Esophagus mucosa (tissue), 1 donor: Measurements from ENCODE around the gene ZNHIT2. TPM values are rescaled to one million over a fixed set of nuclear protein-coding genes. Genes with fewer than 3 reads are reported as not detected.
A peak's percentile ranks its signal among the peaks of the same experiment; 100 is the strongest.
"Not testable (repeated sequence)": the region's sequence is repeated elsewhere in the genome, so short reads cannot be mapped to it uniquely, and the experiment has no call there.

Source experiments
- ATAC-seq: fragments of 200-7000 bp; cut with Tn5 transposase; one replicate; pipeline ENCODE4 v1.9.1; 2020
- total RNA-seq: library from RNA; stranded (reverse); gene quantifications from one replicate; pipeline ENCODE4 v1.2.4, GENCODE V29; 2023
- donor health status: DM: yes; HTN: yes; CAD: no.

ZNHIT2 gene
- total RNA-seq: 9.4 TPM

- peak; percentile 82 for ATAC-seq
These were observed at the start of gene ZNHIT2 for GRCh38 chr11:65117206-65118096. ZNHIT2 (minus strand) TSS chr11:65117701; CDS start chr11:65117653, 48 bp downstream.

GRCh38 chr11:65166893-65167292, 49.4 kb upstream of the ZNHIT2 start:
- ATAC-seq: no peak

GRCh38 chr11:65165410-65166317, 48.2 kb upstream of the ZNHIT2 start:
- no peak for ATAC-seq

- no peak for ATAC-seq
These were observed 46.2 kb upstream of the ZNHIT2 start for GRCh38 chr11:65163684-65164083.

GRCh38 chr11:65160643-65161042, 43.1 kb upstream of the ZNHIT2 start:
- ATAC-seq: no peak

- no peak for ATAC-seq
These were observed 41.5 kb upstream of the ZNHIT2 start for GRCh38 chr11:65159012-65159411.

- ATAC-seq: no peak
These were observed 39.8 kb upstream of the ZNHIT2 start for GRCh38 chr11:65157336-65157735.

- no peak for ATAC-seq
These were observed 39.4 kb upstream of the ZNHIT2 start for GRCh38 chr11:65156926-65157325.

GRCh38 chr11:65156256-65156655, 38.8 kb upstream of the ZNHIT2 start:
- ATAC-seq: no peak

GRCh38 chr11:65152122-65152521, 34.6 kb upstream of the ZNHIT2 start:
- no peak for ATAC-seq

- ATAC-seq: no peak
These were observed 33.9 kb upstream of the ZNHIT2 start for GRCh38 chr11:65151331-65151899.

- peak; percentile 96 for ATAC-seq
These were observed 33.2 kb upstream of the ZNHIT2 start for GRCh38 chr11:65150509-65151299.

- ATAC-seq: not testable (repeated sequence)
These were observed 32.6 kb upstream of the ZNHIT2 start for GRCh38 chr11:65150131-65150508.

GRCh38 chr11:65148657-65149056, 31.2 kb upstream of the ZNHIT2 start:
- ATAC-seq: peak; percentile 41

- ATAC-seq: no peak
These were observed 30.0 kb upstream of the ZNHIT2 start for GRCh38 chr11:65147352-65148075.

- ATAC-seq: no peak
These were observed 24.5 kb upstream of the ZNHIT2 start for GRCh38 chr11:65141896-65142494.

- ATAC-seq: no peak
These were observed 19.1 kb upstream of the ZNHIT2 start for GRCh38 chr11:65136515-65137096.

GRCh38 chr11:65135633-65136145, 18.2 kb upstream of the ZNHIT2 start:
- ATAC-seq: no peak

- peak; percentile 88 for ATAC-seq
These were observed 17.6 kb upstream of the ZNHIT2 start for GRCh38 chr11:65134952-65135632.
